Nephron (organoid): ENCODE measurements around the gene CEBPG.
A peak's percentile ranks its signal among the peaks of the same experiment; 100 is the strongest.

Experiments used
- H3K27ac Mint-ChIP-seq, 3 experiments: 2 replicates each; pipeline ENCODE4 v1.8.0; 2020; ENCODE audit warnings: mixed read lengths in 3 of 3, mild to moderate bottlenecking in 2 of 3, moderate library complexity in 1 of 3
- H3K27me3 Mint-ChIP-seq: 2 replicates; pipeline ENCODE4 v1.8.0; 2021; ENCODE audit warnings: low read depth, mild to moderate bottlenecking, moderate library complexity, mixed read lengths
- H3K36me3 Mint-ChIP-seq: 2 replicates; pipeline ENCODE4 v1.8.0; 2020; ENCODE audit warnings: low read depth, mixed read lengths
- H3K4me1 Mint-ChIP-seq: 2 replicates; pipeline ENCODE4 v1.8.0; 2020; ENCODE audit warnings: mixed read lengths
- H3K4me3 Mint-ChIP-seq, 3 experiments: 2 replicates each; pipeline ENCODE4 v1.8.0; 2020; ENCODE audit warnings: mild to moderate bottlenecking in 3 of 3, mixed read lengths in 3 of 3, moderate library complexity in 2 of 3
- H3K9me3 Mint-ChIP-seq: 2 replicates; pipeline ENCODE4 v1.8.0; 2020; ENCODE audit warnings: mixed read lengths
- TF ChIP-seq, protein P1 (sequence below), 3 experiments: fragments of 200-600 bp; sonication (generic); IDR thresholded peaks; one replicate each; pipeline ENCODE4 v1.5.0; 2021; ENCODE audit warnings: antibody characterized with exemption in 3 of 3; ENCODE audit not compliant: unreplicated experiment in 3 of 3

The CEBPG gene

DNA sequence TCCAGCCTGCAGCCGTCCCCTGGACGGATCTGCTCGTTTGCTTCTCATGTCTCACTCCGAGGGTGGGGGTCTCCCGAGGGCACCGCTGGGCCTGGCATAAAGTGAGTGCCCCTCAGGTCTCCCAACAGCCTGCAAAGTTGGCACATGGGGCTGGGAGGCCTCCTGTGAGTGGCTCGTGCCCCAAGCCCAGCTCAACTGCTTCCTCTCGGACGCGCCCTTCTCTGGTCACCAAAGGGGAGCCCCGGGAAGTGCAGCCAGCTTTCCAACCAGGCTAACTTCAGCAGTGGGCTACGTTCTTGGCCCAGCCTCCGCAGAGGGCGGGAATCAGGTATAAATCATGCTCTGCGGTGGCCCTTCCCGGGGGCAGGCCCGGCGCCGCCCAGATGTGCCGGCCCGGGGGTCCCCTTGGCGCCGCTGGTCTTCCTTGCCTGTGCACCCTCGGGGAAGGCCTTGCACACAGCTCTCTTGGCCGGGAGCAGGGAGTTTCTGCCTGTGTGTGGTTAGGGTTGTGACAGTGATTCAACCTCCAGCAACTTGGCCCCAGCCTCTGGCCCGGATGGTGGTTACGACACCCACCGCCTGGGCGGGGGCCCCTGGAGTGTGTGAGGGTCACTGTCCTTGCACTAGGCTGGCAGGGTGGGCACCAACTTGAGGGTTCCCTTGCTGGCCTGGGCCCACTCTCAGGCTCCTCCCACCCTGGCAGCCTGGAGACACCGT is 20.7 kb downstream of the CEBPG start:
- H3K4me1 Mint-ChIP-seq, result peaks cover 19% of the 10 kb centered on the region
- no peak overlapping the region for H3K4me3 Mint-ChIP-seq
- no peaks in the 10 kb centered on the region for H3K36me3 Mint-ChIP-seq
- H3K27ac Mint-ChIP-seq, result peak overlapping the region in 2 of 3 experiments; percentile 39 to 65
- TF ChIP-seq, protein P1, sequence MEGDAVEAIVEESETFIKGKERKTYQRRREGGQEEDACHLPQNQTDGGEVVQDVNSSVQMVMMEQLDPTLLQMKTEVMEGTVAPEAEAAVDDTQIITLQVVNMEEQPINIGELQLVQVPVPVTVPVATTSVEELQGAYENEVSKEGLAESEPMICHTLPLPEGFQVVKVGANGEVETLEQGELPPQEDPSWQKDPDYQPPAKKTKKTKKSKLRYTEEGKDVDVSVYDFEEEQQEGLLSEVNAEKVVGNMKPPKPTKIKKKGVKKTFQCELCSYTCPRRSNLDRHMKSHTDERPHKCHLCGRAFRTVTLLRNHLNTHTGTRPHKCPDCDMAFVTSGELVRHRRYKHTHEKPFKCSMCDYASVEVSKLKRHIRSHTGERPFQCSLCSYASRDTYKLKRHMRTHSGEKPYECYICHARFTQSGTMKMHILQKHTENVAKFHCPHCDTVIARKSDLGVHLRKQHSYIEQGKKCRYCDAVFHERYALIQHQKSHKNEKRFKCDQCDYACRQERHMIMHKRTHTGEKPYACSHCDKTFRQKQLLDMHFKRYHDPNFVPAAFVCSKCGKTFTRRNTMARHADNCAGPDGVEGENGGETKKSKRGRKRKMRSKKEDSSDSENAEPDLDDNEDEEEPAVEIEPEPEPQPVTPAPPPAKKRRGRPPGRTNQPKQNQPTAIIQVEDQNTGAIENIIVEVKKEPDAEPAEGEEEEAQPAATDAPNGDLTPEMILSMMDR (IDR thresholded peaks at IDR 0.05; ENCODE audit: unreplicated experiment in 3 of 3), result no peak
- H3K27me3 Mint-ChIP-seq, result peaks cover 7% of the 10 kb centered on the region
- H3K9me3 Mint-ChIP-seq, result no peaks in the 10 kb centered on the region

GRCh38 chr19:33394723-33395560 is 21.4 kb downstream of the CEBPG start:
- peaks cover 17% of the 10 kb centered on the region for H3K4me1 Mint-ChIP-seq
- no peaks in the 10 kb centered on the region for H3K9me3 Mint-ChIP-seq
- no peak overlapping the region for H3K4me3 Mint-ChIP-seq
- H3K36me3 Mint-ChIP-seq, result no peaks in the 10 kb centered on the region
- peaks cover 7% of the 10 kb centered on the region for H3K27me3 Mint-ChIP-seq
- no peak overlapping the region for H3K27ac Mint-ChIP-seq
- TF ChIP-seq, protein P1 (IDR thresholded peaks at IDR 0.05; ENCODE audit: unreplicated experiment in 3 of 3), result no peak

DNA sequence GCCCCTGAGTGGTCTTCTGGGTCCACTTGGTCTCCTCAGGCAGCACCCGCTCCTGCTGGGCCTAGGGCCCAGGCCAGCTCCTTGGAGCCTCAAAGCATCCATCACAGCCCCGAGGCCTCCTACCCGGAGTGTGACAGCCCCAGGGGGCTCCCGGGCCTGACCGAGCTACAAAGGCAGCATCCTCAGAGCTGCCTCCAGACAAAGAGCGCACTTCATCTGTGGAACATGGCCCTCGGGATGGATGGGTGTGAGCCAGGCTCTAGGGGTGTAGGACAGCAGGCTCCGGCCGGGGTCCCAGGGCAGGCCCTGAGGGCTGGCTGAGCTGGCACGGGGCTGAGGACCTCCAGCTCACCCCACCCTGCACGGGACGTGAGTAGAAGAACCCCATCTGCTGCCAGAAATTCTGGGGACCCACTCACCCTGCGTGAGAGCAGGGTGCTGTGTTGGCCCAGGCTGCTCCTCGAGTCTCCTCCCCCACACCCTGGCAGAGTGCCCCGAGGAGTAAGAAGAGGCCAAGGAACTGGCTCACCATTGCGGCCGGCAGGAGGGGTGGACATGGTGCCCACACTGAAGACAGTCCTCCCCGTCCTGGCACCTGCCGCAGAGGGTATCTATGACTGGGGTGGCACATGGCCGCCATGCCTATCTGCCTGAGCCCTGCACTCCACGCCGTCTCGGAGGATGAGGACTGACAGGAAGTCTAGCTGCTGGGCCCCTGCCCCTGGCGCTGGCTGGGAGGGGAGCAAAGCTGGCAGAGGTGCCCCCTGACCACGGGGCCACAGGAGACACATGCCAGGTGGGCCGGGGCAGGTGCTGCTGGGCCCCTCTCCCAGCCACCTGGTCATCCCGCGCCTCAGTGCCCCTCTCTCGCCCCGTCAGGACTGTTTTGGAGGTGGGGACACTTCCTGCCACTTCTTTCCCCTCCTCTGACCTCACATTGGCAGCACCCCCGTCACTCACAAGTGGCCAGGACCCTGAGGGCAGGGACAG is 22.3 kb downstream of the CEBPG start:
- Mint-ChIP-seq H3K9me3 (no peaks in the 10 kb centered on the region), H3K4me1 (peaks cover 12% of the 10 kb centered on the region), H3K27me3 (peaks cover 7% of the 10 kb centered on the region), H3K36me3 (no peaks in the 10 kb centered on the region), H3K4me3 (no peak overlapping the region), H3K27ac (peak overlapping the region in 1 of 3 experiments; percentile 69)
- TF ChIP-seq, protein P1 (IDR thresholded peaks at IDR 0.05; ENCODE audit: unreplicated experiment in 3 of 3), result no peak

DNA sequence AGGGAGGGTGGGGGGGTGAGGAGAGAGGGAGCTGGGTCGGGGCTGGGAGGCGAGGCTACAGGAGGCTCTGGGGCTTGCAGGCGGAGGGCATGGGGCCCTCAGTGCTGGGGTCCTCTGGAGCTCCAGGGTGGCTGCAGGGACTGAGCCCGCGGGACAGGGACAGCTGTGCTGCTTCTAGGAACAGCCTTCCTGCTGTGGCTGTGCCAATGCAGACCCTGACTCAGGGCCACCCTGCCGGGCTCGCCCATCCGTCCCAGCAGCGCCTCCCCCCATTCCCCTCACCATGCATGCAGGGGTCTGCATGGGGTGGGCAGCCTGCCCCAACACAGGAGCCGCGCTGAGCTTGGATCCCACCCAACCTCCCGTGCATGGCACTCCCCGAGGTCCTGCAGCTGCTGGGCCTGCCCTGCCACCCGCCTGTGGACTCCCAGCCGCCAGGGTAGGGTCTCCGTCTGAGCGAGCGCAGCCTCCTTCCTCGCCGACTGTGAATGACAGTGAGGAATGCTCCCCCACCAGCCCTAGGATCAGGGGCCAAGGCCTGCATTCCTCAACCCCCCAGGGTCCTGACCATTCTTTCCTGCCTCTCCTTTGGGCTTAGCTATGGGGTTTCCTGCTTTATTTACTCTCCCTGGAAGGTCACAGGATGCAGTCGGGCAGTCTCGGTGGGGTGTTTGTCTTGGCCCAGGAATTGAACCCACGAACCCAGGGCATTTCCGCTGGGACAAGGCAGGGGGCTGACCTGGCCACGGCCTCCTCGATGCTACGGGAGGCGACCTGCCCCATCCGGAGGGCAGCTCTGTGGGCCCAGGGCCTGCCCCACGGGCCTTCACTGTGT is 23.4 kb downstream of the CEBPG start:
- H3K4me1 Mint-ChIP-seq, result peaks cover 12% of the 10 kb centered on the region
- H3K36me3 Mint-ChIP-seq, result no peaks in the 10 kb centered on the region
- peak overlapping the region in 1 of 3 experiments; percentile 44 for H3K27ac Mint-ChIP-seq
- H3K4me3 Mint-ChIP-seq, result no peak overlapping the region
- H3K27me3 Mint-ChIP-seq, result peaks cover 7% of the 10 kb centered on the region
- TF ChIP-seq, protein P1 (IDR thresholded peaks at IDR 0.05; ENCODE audit: unreplicated experiment in 3 of 3), result no peak
- H3K9me3 Mint-ChIP-seq, result no peaks in the 10 kb centered on the region
